HEK293 (cell line): ENCODE results near the gene ELL.

Experiments
- CTCF ChIA-PET: fragments of 350-600 bp; formaldehyde crosslinking; extraction: SDS; loops from one replicate; lab custom pipeline; 2021; ENCODE audit warnings: antibody characterized with exemption; lab: Yijun Ruan, JAX
- POLR2A ChIA-PET: fragments of 300-600 bp; formaldehyde crosslinking; extraction: SDS; loops from one replicate; lab custom pipeline; 2020; ENCODE audit warnings: antibody characterized with exemption, inconsistent platforms; lab: Yijun Ruan, JAX
- H3K27ac ChIP-seq: fragments of 200-500 bp; sonication (Bioruptor generic); 2 replicates; pipeline ENCODE4 v1.5.1; 2014; ENCODE audit warnings: low read depth, low read length, control low read depth, inconsistent platforms; ENCODE audit errors: extremely low read depth
- H3K36me3 ChIP-seq, 2 experiments: fragments of 200-500 bp in 1 of 2; sonication (Bioruptor generic) in 1 of 2; 1 replicate in 1 of 2; 2 replicates in 1 of 2; pipeline ENCODE4 v1.5.1; 2014 to 2017; ENCODE audit warnings: inconsistent platforms in 2 of 2, low read length in 2 of 2; ENCODE audit not compliant: control insufficient read depth in 2 of 2, insufficient read depth in 1 of 2
- H3K4me1 ChIP-seq: fragments of 200-500 bp; sonication (Bioruptor generic); 2 replicates; pipeline ENCODE4 v1.5.1; 2014; ENCODE audit warnings: mild to moderate bottlenecking, low read length, inconsistent platforms; ENCODE audit not compliant: control insufficient read depth, insufficient read depth
- H3K4me3 ChIP-seq: 2 replicates; pipeline ENCODE4 v1.5.1; 2011; ENCODE audit warnings: low read depth, mild to moderate bottlenecking, control low read depth, low read length, moderate library complexity
- H3K9me3 ChIP-seq: fragments of 200-500 bp; sonication (Bioruptor generic); 2 replicates; pipeline ENCODE4 v1.5.1; 2014; ENCODE audit warnings: low read depth, low read length, inconsistent platforms; ENCODE audit not compliant: control insufficient read depth, insufficient read depth
- CTCF ChIP-seq: fragments of 450-650 bp; formaldehyde crosslinking; IDR thresholded peaks from 2 replicates; pipeline ENCODE4 v1.5.1; 2016; ENCODE audit warnings: missing biosample characterization, missing genetic modification characterization
- KLF1 ChIP-seq: fragments of 450-650 bp; formaldehyde crosslinking; IDR thresholded peaks from 2 replicates; pipeline ENCODE4 v1.5.1; 2016; ENCODE audit warnings: missing biosample characterization, missing genetic modification characterization
- KLF16 ChIP-seq: fragments of 450-650 bp; formaldehyde crosslinking; IDR thresholded peaks from 2 replicates; pipeline ENCODE4 v1.5.1; 2017; ENCODE audit warnings: missing biosample characterization, missing genetic modification characterization
- OVOL3 ChIP-seq: fragments of 450-650 bp; formaldehyde crosslinking; IDR thresholded peaks from 2 replicates; pipeline ENCODE4 v1.5.1; 2016; ENCODE audit warnings: missing biosample characterization, missing genetic modification characterization
- SCRT2 ChIP-seq: fragments of 450-650 bp; formaldehyde crosslinking; IDR thresholded peaks from 2 replicates; pipeline ENCODE4 v1.5.1; 2016; ENCODE audit warnings: missing biosample characterization, missing genetic modification characterization
- YY1 ChIP-seq: fragments of 450-650 bp; formaldehyde crosslinking; IDR thresholded peaks from 2 replicates; pipeline ENCODE4 v1.5.1; 2018; ENCODE audit warnings: missing biosample characterization, missing genetic modification characterization
- ZBTB11 ChIP-seq: fragments of 450-650 bp; formaldehyde crosslinking; conservative IDR thresholded peaks from 2 replicates; pipeline ENCODE4 v1.5.1; 2016; ENCODE audit warnings: low read depth, missing biosample characterization, missing genetic modification characterization
- ZBTB17 ChIP-seq: fragments of 450-650 bp; formaldehyde crosslinking; IDR thresholded peaks from 2 replicates; pipeline ENCODE4 v1.5.1; 2016; ENCODE audit warnings: missing biosample characterization, missing genetic modification characterization
- ZBTB20 ChIP-seq: fragments of 450-650 bp; formaldehyde crosslinking; IDR thresholded peaks from 2 replicates; pipeline ENCODE4 v1.5.1; 2016; ENCODE audit warnings: missing biosample characterization, missing genetic modification characterization
- ZEB2 ChIP-seq: fragments of 450-650 bp; formaldehyde crosslinking; IDR thresholded peaks from 2 replicates; pipeline ENCODE4 v1.5.1; 2016; ENCODE audit warnings: missing biosample characterization, missing genetic modification characterization
- ZNF121 ChIP-seq: fragments of 450-650 bp; formaldehyde crosslinking; IDR thresholded peaks from 2 replicates; pipeline ENCODE4 v1.5.1; 2016; ENCODE audit warnings: missing biosample characterization, missing genetic modification characterization
- ZNF335 ChIP-seq: fragments of 450-650 bp; formaldehyde crosslinking; conservative IDR thresholded peaks from 2 replicates; pipeline ENCODE4 v1.5.1; 2016; ENCODE audit warnings: missing biosample characterization, missing genetic modification characterization
- ZNF394 ChIP-seq: fragments of 450-650 bp; formaldehyde crosslinking; IDR thresholded peaks from 2 replicates; pipeline ENCODE4 v1.5.1; 2016; ENCODE audit warnings: missing biosample characterization, missing genetic modification characterization, mild to moderate bottlenecking, moderate library complexity, borderline replicate concordance
- ZNF548 ChIP-seq: fragments of 450-650 bp; formaldehyde crosslinking; IDR thresholded peaks from 2 replicates; pipeline ENCODE4 v1.5.1; 2016; ENCODE audit warnings: missing biosample characterization, missing genetic modification characterization
- ZNF600 ChIP-seq: fragments of 450-650 bp; formaldehyde crosslinking; IDR thresholded peaks from 2 replicates; pipeline ENCODE4 v1.5.1; 2016; ENCODE audit warnings: missing biosample characterization, missing genetic modification characterization
- ZNF623 ChIP-seq: fragments of 450-650 bp; formaldehyde crosslinking; IDR thresholded peaks from 2 replicates; pipeline ENCODE4 v1.5.1; 2016; ENCODE audit warnings: missing biosample characterization, missing genetic modification characterization
- ZNF677 ChIP-seq: fragments of 450-650 bp; IDR thresholded peaks from 2 replicates; pipeline ENCODE4 v1.5.0; 2018; ENCODE audit warnings: missing biosample characterization, mild to moderate bottlenecking, missing genetic modification characterization, moderate library complexity
- TF ChIP-seq, protein P1 (sequence below): fragments of 450-650 bp; formaldehyde crosslinking; IDR thresholded peaks from 2 replicates; pipeline ENCODE4 v1.5.1; 2017; ENCODE audit warnings: missing biosample characterization, missing genetic modification characterization
- TF ChIP-seq, protein P2 (sequence below): fragments of 450-650 bp; formaldehyde crosslinking; IDR thresholded peaks from 2 replicates; pipeline ENCODE4 v1.5.1; 2016; ENCODE audit warnings: missing biosample characterization, missing genetic modification characterization
- TF ChIP-seq, protein P3 (sequence below): fragments of 450-650 bp; formaldehyde crosslinking; IDR thresholded peaks from 2 replicates; pipeline ENCODE4 v1.5.1; 2017; ENCODE audit warnings: missing biosample characterization, missing genetic modification characterization
- TF ChIP-seq, protein P4 (sequence below): fragments of 450-650 bp; formaldehyde crosslinking; optimal IDR thresholded peaks from 2 replicates; pipeline ENCODE3; 2016; ENCODE audit warnings: missing biosample characterization, mild to moderate bottlenecking, missing genetic modification characterization

Gene ELL

DNA sequence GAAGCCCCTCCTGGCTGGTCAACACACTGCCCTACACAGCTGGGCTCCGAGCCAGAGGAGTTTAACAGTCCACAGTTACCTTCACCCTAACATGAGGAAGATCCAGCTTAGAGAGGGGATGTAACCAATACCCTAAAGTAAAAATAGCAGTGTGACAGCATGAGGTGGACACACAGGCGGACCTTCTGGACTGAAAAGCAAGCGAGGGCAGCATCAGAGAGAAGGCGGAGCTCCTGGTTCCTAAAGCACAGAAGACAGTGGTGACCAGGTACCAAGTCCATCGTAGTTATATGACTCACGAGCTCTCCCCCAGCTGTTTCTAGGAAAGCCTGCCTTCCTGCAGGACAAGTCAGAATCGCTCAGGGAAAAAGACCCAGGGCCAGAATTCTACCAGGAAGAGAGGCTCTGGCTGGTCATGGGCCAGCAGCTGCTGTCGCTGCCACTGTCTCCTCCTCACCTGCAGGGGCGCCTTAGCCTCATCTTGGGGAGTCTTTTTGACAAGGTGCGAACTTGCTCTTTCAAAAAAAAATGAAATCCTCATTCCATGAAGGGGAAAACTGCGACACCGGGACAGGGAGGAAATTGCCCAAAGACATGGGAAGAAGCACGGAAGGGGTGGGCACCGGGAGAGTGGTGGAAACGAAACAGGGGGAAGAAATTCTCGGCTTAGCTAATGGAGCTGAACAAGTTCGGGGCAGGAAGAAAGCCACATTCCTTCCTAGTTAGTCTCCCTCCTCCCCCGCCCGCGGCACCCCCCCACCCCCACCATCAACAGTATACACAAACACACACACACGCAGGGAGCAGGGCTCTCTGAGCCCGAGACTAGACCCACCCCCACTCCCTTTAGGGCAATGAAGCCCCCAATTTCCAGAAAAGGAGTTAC, 1.7 kb downstream of the ELL start:
- ChIA-PET CTCF (interaction anchor here (0.6 to 2.9 kb wide), 22 partner anchors 8 to 346 kb away, joined by 3 to 14 read pairs (median 4); partner anchors contain the start of gene REX1BD), POLR2A (interaction anchor here (0.7 to 1.9 kb wide), 11 partner anchors 14 to 399 kb away, joined by 3 to 13 read pairs (median 5); partner anchors contain the start of genes COPE, DDX49, REX1BD and UBA52)
- Histone ChIP-seq H3K27ac (peak overlapping the region; percentile 33; the same call in 1 of the 2 replicates), H3K4me1 (peaks cover 1% of the 10 kb centered on the region; the same call in 1 of the 2 replicates), H3K4me3 (peak overlapping the region; percentile 100), H3K9me3 (no peaks in the 10 kb centered on the region), H3K36me3 (no peaks in the 10 kb centered on the region)
- peak; percentile 27; the same call in 1 of the 2 replicates for TF ChIP-seq ZBTB17 (tag by site-specific recombination)
- peak; percentile 65 for TF ChIP-seq ZNF600 (tag by site-specific recombination)
- peak; percentile 83 for TF ChIP-seq CTCF (tag by site-specific recombination)
- no peak for TF ChIP-seq ZNF121 (tag by site-specific recombination)
- TF ChIP-seq, protein P1, sequence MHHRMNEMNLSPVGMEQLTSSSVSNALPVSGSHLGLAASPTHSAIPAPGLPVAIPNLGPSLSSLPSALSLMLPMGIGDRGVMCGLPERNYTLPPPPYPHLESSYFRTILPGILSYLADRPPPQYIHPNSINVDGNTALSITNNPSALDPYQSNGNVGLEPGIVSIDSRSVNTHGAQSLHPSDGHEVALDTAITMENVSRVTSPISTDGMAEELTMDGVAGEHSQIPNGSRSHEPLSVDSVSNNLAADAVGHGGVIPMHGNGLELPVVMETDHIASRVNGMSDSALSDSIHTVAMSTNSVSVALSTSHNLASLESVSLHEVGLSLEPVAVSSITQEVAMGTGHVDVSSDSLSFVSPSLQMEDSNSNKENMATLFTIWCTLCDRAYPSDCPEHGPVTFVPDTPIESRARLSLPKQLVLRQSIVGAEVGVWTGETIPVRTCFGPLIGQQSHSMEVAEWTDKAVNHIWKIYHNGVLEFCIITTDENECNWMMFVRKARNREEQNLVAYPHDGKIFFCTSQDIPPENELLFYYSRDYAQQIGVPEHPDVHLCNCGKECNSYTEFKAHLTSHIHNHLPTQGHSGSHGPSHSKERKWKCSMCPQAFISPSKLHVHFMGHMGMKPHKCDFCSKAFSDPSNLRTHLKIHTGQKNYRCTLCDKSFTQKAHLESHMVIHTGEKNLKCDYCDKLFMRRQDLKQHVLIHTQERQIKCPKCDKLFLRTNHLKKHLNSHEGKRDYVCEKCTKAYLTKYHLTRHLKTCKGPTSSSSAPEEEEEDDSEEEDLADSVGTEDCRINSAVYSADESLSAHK (tag by site-specific recombination) = no peak
- TF ChIP-seq, protein P2, sequence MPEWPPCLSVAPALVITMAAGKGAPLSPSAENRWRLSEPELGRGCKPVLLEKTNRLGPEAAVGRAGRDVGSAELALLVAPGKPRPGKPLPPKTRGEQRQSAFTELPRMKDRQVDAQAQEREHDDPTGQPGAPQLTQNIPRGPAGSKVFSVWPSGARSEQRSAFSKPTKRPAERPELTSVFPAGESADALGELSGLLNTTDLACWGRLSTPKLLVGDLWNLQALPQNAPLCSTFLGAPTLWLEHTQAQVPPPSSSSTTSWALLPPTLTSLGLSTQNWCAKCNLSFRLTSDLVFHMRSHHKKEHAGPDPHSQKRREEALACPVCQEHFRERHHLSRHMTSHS (tag by site-specific recombination) = no peak
- TF ChIP-seq ZNF677 = no peak
- TF ChIP-seq KLF16 (tag by site-specific recombination) = peak; percentile 60
- no peak for TF ChIP-seq SCRT2 (tag by site-specific recombination)
- peak; percentile 51 for TF ChIP-seq ZBTB20 (tag by site-specific recombination)
- peak; percentile 61; the same call in 1 of the 2 replicates for TF ChIP-seq ZEB2 (tag by site-specific recombination)
- peak; percentile 66; the same call in 1 of the 2 replicates for TF ChIP-seq ZBTB11 (tag by site-specific recombination)
- TF ChIP-seq, protein P3, sequence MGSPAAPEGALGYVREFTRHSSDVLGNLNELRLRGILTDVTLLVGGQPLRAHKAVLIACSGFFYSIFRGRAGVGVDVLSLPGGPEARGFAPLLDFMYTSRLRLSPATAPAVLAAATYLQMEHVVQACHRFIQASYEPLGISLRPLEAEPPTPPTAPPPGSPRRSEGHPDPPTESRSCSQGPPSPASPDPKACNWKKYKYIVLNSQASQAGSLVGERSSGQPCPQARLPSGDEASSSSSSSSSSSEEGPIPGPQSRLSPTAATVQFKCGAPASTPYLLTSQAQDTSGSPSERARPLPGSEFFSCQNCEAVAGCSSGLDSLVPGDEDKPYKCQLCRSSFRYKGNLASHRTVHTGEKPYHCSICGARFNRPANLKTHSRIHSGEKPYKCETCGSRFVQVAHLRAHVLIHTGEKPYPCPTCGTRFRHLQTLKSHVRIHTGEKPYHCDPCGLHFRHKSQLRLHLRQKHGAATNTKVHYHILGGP (tag by site-specific recombination) = no peak
- no peak for TF ChIP-seq ZNF623 (tag by site-specific recombination)
- TF ChIP-seq OVOL3 (tag by site-specific recombination) = no peak
- no peak for TF ChIP-seq ZNF548
- no peak for TF ChIP-seq KLF1 (tag by site-specific recombination)
- TF ChIP-seq, protein P4, sequence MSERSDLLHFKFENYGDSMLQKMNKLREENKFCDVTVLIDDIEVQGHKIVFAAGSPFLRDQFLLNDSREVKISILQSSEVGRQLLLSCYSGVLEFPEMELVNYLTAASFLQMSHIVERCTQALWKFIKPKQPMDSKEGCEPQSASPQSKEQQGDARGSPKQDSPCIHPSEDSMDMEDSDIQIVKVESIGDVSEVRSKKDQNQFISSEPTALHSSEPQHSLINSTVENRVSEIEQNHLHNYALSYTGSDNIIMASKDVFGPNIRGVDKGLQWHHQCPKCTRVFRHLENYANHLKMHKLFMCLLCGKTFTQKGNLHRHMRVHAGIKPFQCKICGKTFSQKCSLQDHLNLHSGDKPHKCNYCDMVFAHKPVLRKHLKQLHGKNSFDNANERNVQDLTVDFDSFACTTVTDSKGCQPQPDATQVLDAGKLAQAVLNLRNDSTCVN (tag by site-specific recombination) = no peak
- no peak for TF ChIP-seq YY1 (tag by site-specific recombination)
- no peak; the same call in 1 of the 2 replicates for TF ChIP-seq ZNF394 (tag by site-specific recombination)
- peak; percentile 56 for TF ChIP-seq ZNF335 (tag by site-specific recombination)
